Kasumi-1 (cell line): Measurements from ENCODE around the gene PTER.

Experiments
- DNase-seq, 2 experiments: peaks; one replicate each; lab custom pipeline; 2025; lab: John Stamatoyannopoulos, UW

The PTER gene

DNA sequence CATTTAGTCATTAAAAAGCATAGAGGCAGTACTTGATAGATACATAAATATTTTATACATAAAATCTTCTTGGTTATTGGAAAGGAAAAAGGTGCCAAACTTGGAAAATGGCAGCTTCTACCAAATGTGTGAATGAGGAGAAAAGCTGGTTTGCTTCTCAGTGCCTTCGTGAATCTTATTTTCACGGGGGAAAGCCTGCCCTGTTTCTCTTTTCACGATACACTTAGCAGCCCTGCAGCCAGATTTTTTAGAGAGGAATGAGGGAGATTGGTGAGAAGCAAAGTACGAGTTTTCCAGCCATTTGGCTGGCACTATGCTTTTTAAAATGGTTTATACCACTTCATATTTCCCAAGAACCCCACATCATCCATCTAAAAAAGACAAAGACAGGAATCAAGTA lies 107.8 kb downstream of the PTER start:
- no peak for DNase-seq

DNA sequence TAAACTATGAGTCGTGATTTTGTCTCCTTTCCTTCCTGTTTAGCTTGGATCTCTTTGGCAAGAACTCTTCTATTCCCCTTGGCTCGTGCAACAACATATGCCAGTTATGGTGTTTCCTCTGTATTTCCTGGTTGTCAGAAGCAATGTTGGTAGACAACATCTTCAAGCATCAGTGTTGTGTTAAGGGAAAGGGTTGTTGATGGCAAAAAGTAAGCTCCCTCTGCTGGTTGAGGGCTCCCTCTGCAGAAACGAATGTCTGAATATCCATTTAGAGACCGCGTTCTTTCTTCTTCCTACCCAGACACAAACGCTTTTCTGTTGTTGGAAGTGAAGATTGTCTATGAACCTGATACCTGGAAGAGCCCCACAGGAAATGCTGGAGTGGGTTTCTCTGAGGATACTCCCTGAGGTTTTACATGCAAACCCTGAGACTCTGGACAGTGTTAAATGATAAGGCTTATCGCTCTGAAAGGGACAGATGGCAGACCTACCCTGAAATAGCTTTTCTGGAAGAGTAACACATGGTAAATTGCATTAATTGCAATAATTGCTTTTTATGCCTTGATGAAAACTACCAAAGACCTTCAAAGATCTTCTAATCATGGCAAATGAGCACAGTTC lies 108.4 kb downstream of the PTER start:
- peak; percentile 63 to 70 for DNase-seq

DNA sequence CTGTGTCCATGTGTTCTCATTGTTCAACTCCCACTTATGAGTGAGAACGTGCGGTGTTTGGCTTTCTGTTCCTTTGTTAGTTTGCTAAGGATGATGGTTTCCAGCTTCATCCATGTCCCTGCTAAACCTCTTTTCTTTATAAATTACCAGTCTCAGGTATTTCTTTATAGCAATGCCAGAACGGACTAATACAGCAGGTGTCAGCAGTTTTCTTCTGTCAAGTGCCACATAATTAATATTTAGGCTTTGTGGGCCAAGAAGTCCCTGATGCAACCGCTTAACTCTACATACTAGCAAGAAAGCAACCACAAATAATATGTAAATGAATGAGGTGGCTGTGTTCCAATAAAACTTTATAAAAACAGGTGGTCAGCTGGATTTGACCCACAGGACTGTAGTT lies 111.2 kb downstream of the PTER start:
- no peak for DNase-seq

DNA sequence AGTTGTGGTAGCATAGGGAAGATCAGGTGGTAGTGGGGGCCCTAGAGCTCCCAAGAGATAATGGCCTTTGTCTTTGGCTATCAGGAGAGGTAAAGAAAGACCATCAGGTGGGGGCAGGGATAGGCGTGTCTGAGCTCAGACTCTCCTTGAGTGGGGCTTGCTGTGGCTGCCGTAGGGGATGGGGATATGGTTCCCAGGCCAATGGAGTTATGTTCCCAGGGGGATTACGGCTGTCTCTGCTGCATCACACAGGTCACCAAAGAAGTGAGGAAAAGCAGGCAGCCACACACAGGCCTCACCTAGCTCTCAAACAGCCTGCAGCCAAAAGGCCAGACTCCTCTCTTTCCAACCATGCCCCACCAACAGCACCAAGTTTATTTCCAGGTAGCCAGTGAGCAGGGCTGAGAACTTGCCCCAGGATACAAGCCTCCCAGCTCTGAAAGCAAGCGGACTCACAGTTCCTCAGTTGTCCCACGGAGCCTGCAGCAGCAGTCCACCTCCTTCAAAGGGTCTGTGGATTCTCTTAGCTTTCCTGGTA lies 122.5 kb downstream of the PTER start:
- DNase-seq: no peak

DNA sequence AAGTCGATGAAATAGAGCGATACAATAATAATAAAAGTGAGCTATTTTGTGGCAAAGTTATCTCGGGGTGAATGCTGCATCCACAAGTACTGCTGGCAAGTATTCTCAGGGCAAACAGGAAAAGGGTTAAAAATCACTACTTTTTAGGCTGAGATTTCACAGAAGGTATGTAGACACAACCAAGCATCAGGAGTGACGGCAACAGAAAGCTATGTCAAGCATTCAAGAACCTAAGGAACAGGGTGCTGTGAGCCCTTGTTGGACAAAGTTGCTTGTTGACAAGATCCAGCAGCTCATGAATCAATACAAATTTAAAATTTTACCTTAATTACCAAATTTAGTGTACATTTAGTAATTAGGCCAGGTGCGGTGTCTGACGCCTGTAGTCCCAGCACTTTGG lies 126.1 kb downstream of the PTER start:
- no peak for DNase-seq
